ENCODE results near the gene DEFB131A. TPM values are rescaled to one million over a fixed set of nuclear protein-coding genes. Genes with fewer than 3 reads are reported as not detected.

The DEFB131A gene
- polyA plus RNA-seq: not detected in 2 replicates

GRCh38 chr4:9444114-9444513 is at the start of gene DEFB131A:
TSS of gene DEFB131A (plus strand) at chr4:9444414. CDS start at chr4:9444534, 120 bp downstream.

Other genes starting within 250 kb of the DEFB131A start
- gene USP17L10, start 233.8 kb upstream of the DEFB131A start, polyA plus RNA-seq: not detected in 2 replicates
- not detected in 2 replicates for gene USP17L11, start 229.0 kb upstream of the DEFB131A start, polyA plus RNA-seq
- gene USP17L12, start 224.3 kb upstream of the DEFB131A start, polyA plus RNA-seq: not detected in 2 replicates
- not detected in 2 replicates for gene USP17L13, start 219.5 kb upstream of the DEFB131A start, polyA plus RNA-seq
- gene USP17L15, start 210.0 kb upstream of the DEFB131A start, polyA plus RNA-seq: not detected in 2 replicates
- not detected in 2 replicates for gene USP17L17, start 200.5 kb upstream of the DEFB131A start, polyA plus RNA-seq
- not detected in 2 replicates for gene USP17L18, start 195.8 kb upstream of the DEFB131A start, polyA plus RNA-seq
- gene USP17L19, start 191.0 kb upstream of the DEFB131A start, polyA plus RNA-seq: not detected in 2 replicates
- not detected in 2 replicates for gene USP17L20, start 186.3 kb upstream of the DEFB131A start, polyA plus RNA-seq
- gene USP17L21, start 181.5 kb upstream of the DEFB131A start, polyA plus RNA-seq: not detected in 2 replicates
- gene USP17L22, start 176.8 kb upstream of the DEFB131A start, polyA plus RNA-seq: not detected in 2 replicates
- gene USP17L24, start 119.2 kb upstream of the DEFB131A start, polyA plus RNA-seq: not detected in 2 replicates
- gene USP17L25, start 114.5 kb upstream of the DEFB131A start, polyA plus RNA-seq: not detected in 2 replicates
- not detected in 2 replicates for gene USP17L26, start 109.8 kb upstream of the DEFB131A start, polyA plus RNA-seq
- not detected in 2 replicates for gene USP17L5, start 105.0 kb upstream of the DEFB131A start, polyA plus RNA-seq
- not detected in 2 replicates for gene USP17L27, start 100.3 kb upstream of the DEFB131A start, polyA plus RNA-seq
- not detected in 2 replicates for gene USP17L28, start 95.5 kb upstream of the DEFB131A start, polyA plus RNA-seq
- not detected in 2 replicates for gene USP17L29, start 90.8 kb upstream of the DEFB131A start, polyA plus RNA-seq
- not detected in 2 replicates for gene USP17L30, start 81.3 kb upstream of the DEFB131A start, polyA plus RNA-seq

Data from Purkinje cell (primary cell).